Tibial nerve (tissue), 4 donors: ENCODE results near the gene DCUN1D2. TPM values are rescaled to one million over a fixed set of nuclear protein-coding genes. Genes with fewer than 3 reads are reported as not detected.
"Not testable (repeated sequence)": the region's sequence is repeated elsewhere in the genome, so short reads cannot be mapped to it uniquely, and the experiment has no call there.

Source experiments
- DNase-seq, 2 donors: peaks; one replicate each; pipeline ENCODE4 v3.0.0-alpha.2; 2019; ENCODE audit warnings: low spot score in 2 of 2
- H3K27ac ChIP-seq, 4 donors: fragments of 200-600 bp; sonication (generic) in 3 of 4; one replicate each; pipeline ENCODE4 v1.5.1; 2017 to 2019; ENCODE audit warnings: mild to moderate bottlenecking in 1 of 4
- H3K27me3 ChIP-seq, 2 donors: fragments of 200-600 bp; sonication (generic) in 1 of 2; one replicate each; pipeline versions ENCODE4 v1.5.1 to v1.6.0; 2017 to 2019
- H3K36me3 ChIP-seq, 3 donors: fragments of 200-600 bp; sonication (generic); one replicate each; pipeline ENCODE4 v1.5.1; 2018 to 2019
- H3K4me1 ChIP-seq, 4 donors: fragments of 200-600 bp; sonication (generic) in 3 of 4; one replicate each; pipeline ENCODE4 v1.5.1; 2017 to 2019
- H3K4me3 ChIP-seq, 4 donors: fragments of 200-600 bp; sonication (generic) in 3 of 4; one replicate each; pipeline ENCODE4 v1.5.1; 2017 to 2019; ENCODE audit warnings: mild to moderate bottlenecking in 1 of 4, moderate library complexity in 1 of 4
- H3K9me3 ChIP-seq, 4 donors: fragments of 200-600 bp; sonication (generic) in 3 of 4; one replicate each; pipeline ENCODE4 v1.5.1; 2017 to 2019
- EP300 ChIP-seq, 2 donors: sonication (generic); formaldehyde crosslinking; IDR thresholded peaks; one replicate each; pipeline ENCODE4 v1.6.1; 2017; ENCODE audit warnings: antibody characterized with exemption in 2 of 2, mild to moderate bottlenecking in 1 of 2
- POLR2A ChIP-seq, 2 donors: fragments of 450-650 bp; IDR thresholded peaks; one replicate each; pipeline ENCODE4 v1.6.1; 2017; ENCODE audit warnings: antibody characterized with exemption in 2 of 2, mild to moderate bottlenecking in 2 of 2, moderate library complexity in 2 of 2
- WGBS, 2 donors: methylation state at CpG; one replicate each; pipeline ENCODE4 v1.1.5; 2018; 5-methylcytosine and 5-hydroxymethylcytosine counted together
- total RNA-seq, 4 donors: library from RNA; depleted of rRNA; stranded (reverse); fragments of >200 nt; gene quantifications; one replicate each; pipeline ENCODE4 v1.1.0, GENCODE V29; 2016
- TF ChIP-seq, protein P1 (sequence below), 5 experiments: fragments of 200-600 bp in 3 of 5; fragments of 450-650 bp in 2 of 5; sonication (generic) in 3 of 5; IDR thresholded peaks; one replicate each; pipeline ENCODE4 v1.5.1; 2016 to 2019; ENCODE audit warnings: antibody characterized with exemption in 5 of 5, mild to moderate bottlenecking in 3 of 5, moderate library complexity in 2 of 5

Gene DCUN1D2
- total RNA-seq, 4 donors from 2014 or later: 16.3 to 28.0 (median 21.0) TPM

DNA sequence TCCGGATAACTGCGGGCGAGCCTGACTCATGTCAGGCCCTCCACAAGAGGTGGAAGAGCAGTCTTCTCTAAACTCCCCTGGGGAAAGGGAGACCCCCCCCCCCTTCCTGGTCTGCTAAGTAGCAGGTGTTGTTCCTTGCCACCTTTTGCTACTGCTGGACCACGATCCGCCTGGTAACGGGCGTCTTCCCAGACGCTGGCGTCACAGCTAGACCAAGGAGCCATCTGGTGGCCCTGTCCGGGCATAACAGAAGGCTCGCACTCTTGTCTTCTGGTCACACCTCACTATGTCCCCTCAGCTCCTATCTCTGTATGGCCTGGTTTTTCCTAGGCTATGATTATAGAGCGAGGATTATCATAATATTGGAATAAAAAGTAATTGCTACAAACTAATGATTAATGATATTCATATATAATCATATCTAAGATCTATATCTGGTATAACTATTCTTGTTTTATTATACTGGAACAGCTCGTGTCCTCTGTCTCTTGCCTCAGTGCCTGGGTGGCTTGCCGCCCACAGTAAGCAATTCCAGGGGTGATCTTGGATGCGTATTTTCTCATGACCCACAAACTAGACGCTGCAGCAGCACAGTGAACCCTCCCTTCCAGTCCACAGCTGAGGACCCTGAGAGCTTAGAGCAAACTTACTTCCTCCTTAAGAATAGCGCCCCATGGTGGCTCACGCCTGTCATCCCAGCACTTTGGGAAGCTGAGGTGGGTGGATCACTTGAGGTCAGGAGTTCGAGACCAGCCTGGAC, 39.5 kb downstream of the DCUN1D2 start:
- not testable (repeated sequence) for H3K9me3 ChIP-seq, H3K27me3 ChIP-seq, H3K27ac ChIP-seq, H3K4me3 ChIP-seq
- H3K36me3 ChIP-seq: peaks cover 0 to 33% (median 0%) of the 10 kb centered on the region in 3 donors
- H3K4me1 ChIP-seq: peaks cover 0 to 11% (median 0%) of the 10 kb centered on the region in 4 donors
- DNase-seq: peak in 1 of 2 donors; percentile 22
- TF ChIP-seq, protein P1, sequence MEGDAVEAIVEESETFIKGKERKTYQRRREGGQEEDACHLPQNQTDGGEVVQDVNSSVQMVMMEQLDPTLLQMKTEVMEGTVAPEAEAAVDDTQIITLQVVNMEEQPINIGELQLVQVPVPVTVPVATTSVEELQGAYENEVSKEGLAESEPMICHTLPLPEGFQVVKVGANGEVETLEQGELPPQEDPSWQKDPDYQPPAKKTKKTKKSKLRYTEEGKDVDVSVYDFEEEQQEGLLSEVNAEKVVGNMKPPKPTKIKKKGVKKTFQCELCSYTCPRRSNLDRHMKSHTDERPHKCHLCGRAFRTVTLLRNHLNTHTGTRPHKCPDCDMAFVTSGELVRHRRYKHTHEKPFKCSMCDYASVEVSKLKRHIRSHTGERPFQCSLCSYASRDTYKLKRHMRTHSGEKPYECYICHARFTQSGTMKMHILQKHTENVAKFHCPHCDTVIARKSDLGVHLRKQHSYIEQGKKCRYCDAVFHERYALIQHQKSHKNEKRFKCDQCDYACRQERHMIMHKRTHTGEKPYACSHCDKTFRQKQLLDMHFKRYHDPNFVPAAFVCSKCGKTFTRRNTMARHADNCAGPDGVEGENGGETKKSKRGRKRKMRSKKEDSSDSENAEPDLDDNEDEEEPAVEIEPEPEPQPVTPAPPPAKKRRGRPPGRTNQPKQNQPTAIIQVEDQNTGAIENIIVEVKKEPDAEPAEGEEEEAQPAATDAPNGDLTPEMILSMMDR (IDR thresholded peaks at IDR 0.05): peak in 3 of 5 experiments; percentile 15 to 38 (median 15)
- WGBS, 2 donors: 60 to 65% methylated on average over 18 to 19 of the region's 19 CpGs

DNA sequence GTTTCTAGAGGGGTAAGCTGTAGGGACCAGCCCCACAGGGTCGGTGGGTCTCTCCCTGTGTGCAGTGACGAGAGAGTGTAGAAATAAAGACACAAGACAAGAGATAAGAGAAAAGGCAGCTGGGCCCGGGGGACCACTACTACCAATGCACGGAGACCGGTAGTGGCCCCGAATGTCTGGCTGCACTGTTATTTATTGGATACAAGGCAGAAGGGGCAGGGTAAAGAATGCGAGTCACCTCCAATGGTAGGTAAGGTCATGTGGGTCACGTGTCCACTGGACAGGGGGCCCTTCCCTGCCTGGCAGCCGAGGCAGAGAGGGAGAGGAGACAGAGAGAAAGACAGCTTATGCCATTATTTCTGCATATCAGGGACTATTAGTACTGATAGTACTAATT, 40.2 kb downstream of the DCUN1D2 start:
- H3K4me1 ChIP-seq: peaks cover 0 to 11% (median 0%) of the 10 kb centered on the region in 4 donors
- not testable (repeated sequence) for H3K9me3 ChIP-seq, DNase-seq, H3K27me3 ChIP-seq, H3K27ac ChIP-seq, H3K4me3 ChIP-seq
- 90 to 92% methylated on average over 9 of the region's 9 CpGs for WGBS, 2 donors
- H3K36me3 ChIP-seq: peaks cover 0 to 26% (median 0%) of the 10 kb centered on the region in 3 donors

DNA sequence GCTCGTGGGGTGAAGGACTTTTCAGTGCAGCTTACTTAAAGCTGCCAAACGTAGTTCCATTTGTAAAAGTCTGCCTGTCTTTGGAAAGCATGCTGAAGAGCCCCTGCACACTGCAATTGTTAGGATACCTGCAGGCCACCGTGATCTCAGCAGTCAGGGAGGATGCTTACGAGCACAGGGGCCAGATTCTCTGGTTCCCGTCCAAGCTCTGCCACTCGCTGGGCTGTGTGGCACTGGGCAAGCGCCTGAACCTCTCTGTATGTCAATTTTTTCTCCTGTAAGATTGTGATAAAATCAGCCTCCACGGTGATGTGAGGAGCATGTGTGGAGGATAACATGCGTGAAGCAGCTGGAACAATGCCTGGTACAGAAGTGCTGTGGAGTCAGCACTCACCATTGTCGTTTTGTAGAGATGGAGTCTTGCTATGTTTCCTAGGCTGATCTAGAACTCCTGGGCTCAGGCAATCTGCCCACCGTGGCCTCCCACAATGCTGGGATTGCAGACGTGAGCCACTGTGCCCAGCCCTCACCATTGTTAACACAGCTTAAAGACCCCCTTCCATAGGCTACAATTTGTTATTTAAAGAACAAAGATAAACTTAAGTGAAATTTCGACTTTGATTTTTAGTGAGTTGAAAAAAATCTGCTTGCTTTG, 40.7 kb downstream of the DCUN1D2 start:
- TF ChIP-seq EP300 (IDR thresholded peaks at IDR 0.05): no peak
- TF ChIP-seq POLR2A (IDR thresholded peaks at IDR 0.05): no peak
- TF ChIP-seq, protein P1 (IDR thresholded peaks at IDR 0.05): no peak
- Histone ChIP-seq H3K4me1 (peaks cover 0 to 11% (median 0%) of the 10 kb centered on the region in 4 donors), H3K9me3 (no peaks in the 10 kb centered on the region), H3K27me3 (no peaks in the 10 kb centered on the region), H3K36me3 (peaks cover 0 to 20% (median 0%) of the 10 kb centered on the region in 3 donors), H3K27ac (peak overlapping the region in 3 of 4 donors; percentile 58 to 71 (median 62)), H3K4me3 (peak overlapping the region; percentile 16 to 51 (median 28))
- no peak for DNase-seq
- WGBS, 2 donors: 76 to 80% methylated on average over 12 to 13 of the region's 13 CpGs

DNA sequence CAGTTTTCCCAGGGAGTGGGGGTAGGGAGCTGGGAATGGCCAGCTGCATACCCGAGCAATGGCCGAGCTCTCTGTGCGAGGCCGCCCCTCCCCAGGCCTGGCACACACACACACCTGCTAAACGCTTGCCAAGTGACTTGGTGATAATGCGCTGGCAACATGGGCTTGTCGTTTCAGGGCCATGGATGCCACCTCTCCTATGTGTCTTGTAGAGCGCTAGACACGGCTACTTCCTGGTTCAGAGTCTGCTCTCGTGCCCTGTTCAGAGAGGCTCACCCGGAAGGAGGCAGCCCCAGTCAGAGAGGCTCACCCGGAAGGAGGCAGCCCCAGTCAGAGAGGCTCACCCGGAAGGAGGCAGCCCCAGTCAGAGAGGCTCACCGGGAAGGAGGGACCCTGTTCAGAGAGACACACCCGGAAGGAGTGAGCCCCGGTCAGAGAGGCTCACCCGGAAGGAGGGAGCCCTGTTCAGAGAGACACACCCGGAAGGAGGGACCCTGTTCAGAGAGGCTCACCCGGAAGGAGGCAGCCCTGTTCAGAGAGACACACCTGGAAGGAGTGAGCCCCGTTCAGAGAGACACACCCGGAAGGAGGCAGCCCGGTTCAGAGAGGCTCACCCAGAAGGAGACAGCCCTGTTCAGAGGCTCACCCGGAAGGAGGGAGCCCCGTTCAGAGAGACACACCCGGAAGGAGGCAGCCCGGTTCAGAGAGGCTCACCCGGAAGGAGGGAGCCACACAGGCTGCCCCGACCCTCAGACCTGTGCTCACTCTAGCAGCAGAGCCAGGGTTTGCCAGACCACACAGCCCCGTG, 41.4 kb downstream of the DCUN1D2 start:
- no peaks in the 10 kb centered on the region for H3K9me3 ChIP-seq
- TF ChIP-seq POLR2A (IDR thresholded peaks at IDR 0.05) (no peak), EP300 (IDR thresholded peaks at IDR 0.05) (no peak)
- TF ChIP-seq, protein P1 (IDR thresholded peaks at IDR 0.05): no peak
- peak overlapping the region; percentile 16 to 51 (median 28) for H3K4me3 ChIP-seq
- H3K27me3 ChIP-seq: no peaks in the 10 kb centered on the region
- DNase-seq: peak in 1 of 2 donors; percentile 28
- 64 to 66% methylated on average over 21 to 24 of the region's 29 CpGs for WGBS, 2 donors
- H3K36me3 ChIP-seq: peaks cover 0 to 13% (median 0%) of the 10 kb centered on the region in 3 donors
- peaks cover 0 to 11% (median 0%) of the 10 kb centered on the region in 4 donors for H3K4me1 ChIP-seq
- H3K27ac ChIP-seq: peak overlapping the region in 3 of 4 donors; percentile 58 to 71 (median 62)

DNA sequence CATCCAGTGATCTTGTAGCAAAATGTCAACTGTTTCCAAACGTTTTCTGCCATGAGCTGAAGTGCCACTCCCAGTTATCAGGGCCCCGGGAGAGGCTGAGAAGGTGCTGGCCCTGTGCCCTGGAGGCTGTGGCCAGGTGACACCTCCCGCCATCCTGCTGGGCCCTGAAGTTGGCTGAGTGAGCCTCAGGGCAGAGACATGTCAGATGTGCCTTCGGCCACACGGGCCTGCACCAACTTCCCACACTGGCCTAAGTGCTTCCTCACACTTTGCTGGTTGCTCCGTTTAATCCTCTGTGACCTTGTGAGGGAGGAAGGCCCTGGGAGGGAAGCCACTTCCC, 42.0 kb downstream of the DCUN1D2 start:
- TF ChIP-seq, protein P1 (IDR thresholded peaks at IDR 0.05): no peak
- no peak for TF ChIP-seq POLR2A (IDR thresholded peaks at IDR 0.05)
- TF ChIP-seq EP300 (IDR thresholded peaks at IDR 0.05): no peak
- DNase-seq: no peak
- H3K4me3 ChIP-seq: peak overlapping the region in 3 of 4 donors; percentile 1 to 51 (median 31)
- peaks cover 0 to 8% (median 0%) of the 10 kb centered on the region in 3 donors for H3K36me3 ChIP-seq
- no peaks in the 10 kb centered on the region for H3K9me3 ChIP-seq
- H3K27me3 ChIP-seq: no peaks in the 10 kb centered on the region
- H3K4me1 ChIP-seq: peaks cover 0 to 11% (median 0%) of the 10 kb centered on the region in 4 donors
- H3K27ac ChIP-seq: peak overlapping the region in 2 of 4 donors; percentile 58 to 71
- WGBS, 2 donors: 54 to 62% methylated on average over 3 to 6 of the region's 6 CpGs
